HepG2 (cell line): ENCODE data around the gene TNN. TPM values are rescaled to one million over a fixed set of nuclear protein-coding genes. Genes with fewer than 3 reads are reported as not detected.

ENCODE experiments used
- ATAC-seq: fragments of 200-7000 bp; cut with Tn5 transposase; 3 replicates; pipeline ENCODE4 v1.9.1; 2020; ENCODE audit warnings: mild to moderate bottlenecking, moderate library complexity
- BruUV-seq: library from RNA; stranded (reverse); fragments of 400-500 nt; replicated peaks from 2 replicates; lab custom pipeline; 2021; lab: Mats Ljungman, UMichigan
- CTCF ChIA-PET: fragments of 300-600 bp; formaldehyde crosslinking; extraction: SDS; loops from one replicate; lab custom pipeline; 2021; ENCODE audit warnings: low total read pairs, inconsistent platforms, low intra/inter-chr PET ratio; lab: Yijun Ruan, JAX
- POLR2A ChIA-PET: fragments of 350-600 bp; sonication (Branson Sonifier 250); formaldehyde crosslinking; loops from one replicate; lab custom pipeline; 2020; ENCODE audit warnings: antibody characterized with exemption, inconsistent platforms; lab: Yijun Ruan, JAX
- DNase-seq: peaks from one replicate; pipeline ENCODE4 v3.0.0-alpha.2; 2015; ENCODE audit warnings: low spot score
- FAIRE-seq: peaks from 3 replicates; lab custom pipeline; 2011; peaks lifted over from hg19 to GRCh38; lab: Jason Lieb, UNC
- H2AFZ ChIP-seq: one replicate; pipeline ENCODE4 v1.6.1; 2011; ENCODE audit warnings: low read length, inconsistent platforms
- H3K27ac ChIP-seq: fragments of 300-600 bp; 3 replicates; pipeline ENCODE4 v1.8.0; 2011; ENCODE audit warnings: mixed run types, mild to moderate bottlenecking, mixed read lengths, low read length, inconsistent platforms; ENCODE audit not compliant: insufficient read depth; ENCODE audit errors: extremely low read length
- H3K27me3 ChIP-seq, 2 experiments: fragments of 200-600 bp in 1 of 2; 2 replicates in 1 of 2; 3 replicates in 1 of 2; pipeline versions ENCODE4 v1.6.0 to v1.8.0; 2011; ENCODE audit warnings: low read length in 2 of 2, mild to moderate bottlenecking in 2 of 2, moderate library complexity in 2 of 2, inconsistent platforms in 1 of 2; ENCODE audit not compliant: insufficient read depth in 2 of 2, control insufficient read depth in 1 of 2
- H3K36me3 ChIP-seq, 2 experiments: fragments of 200-600 bp in 1 of 2; replicated peaks in 1 of 2; 2 replicates in 1 of 2; 3 replicates in 1 of 2; pipeline versions ENCODE4 v1.5.1 to v1.8.0; 2011; ENCODE audit warnings: low read length in 2 of 2, inconsistent platforms in 1 of 2; ENCODE audit not compliant: insufficient read depth in 2 of 2, control insufficient read depth in 1 of 2
- H3K4me1 ChIP-seq: 2 replicates; pipeline ENCODE4 v1.5.1; 2012; ENCODE audit warnings: low read length, inconsistent platforms; ENCODE audit not compliant: insufficient read depth
- H3K4me2 ChIP-seq: 2 replicates; pipeline ENCODE4 v1.6.0; 2011; ENCODE audit warnings: low read depth, low read length, inconsistent platforms
- H3K4me3 ChIP-seq, 3 experiments: fragments of 200-600 bp in 1 of 3; sonication (generic), shearing (Covaris generic) in 1 of 3; replicated peaks in 1 of 3; 2 replicates each; pipeline ENCODE4 v1.5.1; 2011 to 2016; ENCODE audit warnings: low read length in 3 of 3, inconsistent platforms in 2 of 3, low read depth in 2 of 3, mild to moderate bottlenecking in 2 of 3, control low read depth in 1 of 3, mixed read lengths in 1 of 3; ENCODE audit not compliant: insufficient read depth in 1 of 3
- H3K79me2 ChIP-seq: one replicate; pipeline ENCODE4 v1.6.1; 2011; ENCODE audit warnings: low read length, inconsistent platforms; ENCODE audit not compliant: insufficient read depth
- H3K9ac ChIP-seq: 2 replicates; pipeline ENCODE4 v1.6.0; 2011; ENCODE audit warnings: mild to moderate bottlenecking, low read depth, low read length, inconsistent platforms; ENCODE audit not compliant: insufficient read depth
- H3K9me3 ChIP-seq: 2 replicates; pipeline ENCODE4 v1.5.1; 2012; ENCODE audit warnings: mild to moderate bottlenecking, low read length
- H4K20me1 ChIP-seq: 2 replicates; pipeline ENCODE4 v1.6.0; 2011; ENCODE audit warnings: inconsistent platforms, mild to moderate bottlenecking, low read length, moderate library complexity; ENCODE audit not compliant: insufficient read depth
- ADNP ChIP-seq: sonication (generic); formaldehyde crosslinking; IDR thresholded peaks from 2 replicates; pipeline ENCODE4 v1.4.0; 2020; ENCODE audit warnings: missing genetic modification reagents
- IKZF5 ChIP-seq: IDR thresholded peaks from 2 replicates; pipeline ENCODE4 v1.6.1; 2018; ENCODE audit warnings: missing genetic modification reagents, mild to moderate bottlenecking, missing compliant biosample characterization
- PRDM15 ChIP-seq: sonication (generic); formaldehyde crosslinking; IDR thresholded peaks from 2 replicates; pipeline ENCODE4 v1.4.0; 2020; ENCODE audit warnings: missing genetic modification reagents
- RFX3 ChIP-seq: IDR thresholded peaks from 2 replicates; pipeline ENCODE4 v1.6.1; 2016; ENCODE audit warnings: missing biosample characterization, missing genetic modification reagents
- ZFP41 ChIP-seq: sonication (generic); formaldehyde crosslinking; IDR thresholded peaks from 2 replicates; pipeline ENCODE4 v1.4.0; 2020; ENCODE audit warnings: mild to moderate bottlenecking, missing genetic modification reagents, borderline replicate concordance
- ZNF251 ChIP-seq: sonication (generic); formaldehyde crosslinking; IDR thresholded peaks from 2 replicates; pipeline ENCODE4 v1.9.0; 2021; ENCODE audit warnings: mild to moderate bottlenecking, missing genetic modification reagents
- ZNF318 ChIP-seq: sonication (generic); formaldehyde crosslinking; IDR thresholded peaks from 2 replicates; pipeline ENCODE4 v1.4.0; 2020; ENCODE audit warnings: mild to moderate bottlenecking, missing genetic modification reagents
- ZNF510 ChIP-seq: sonication (generic); formaldehyde crosslinking; IDR thresholded peaks from 2 replicates; pipeline ENCODE4 v1.4.0; 2020; ENCODE audit warnings: low read depth, mild to moderate bottlenecking, missing genetic modification reagents
- ZNF546 ChIP-seq: sonication (generic); formaldehyde crosslinking; conservative IDR thresholded peaks from 2 replicates; pipeline ENCODE4 v1.8.1; 2023; ENCODE audit warnings: mild to moderate bottlenecking, missing genetic modification reagents
- WGBS: methylation state at CpG from one replicate; pipeline ENCODE4 v1.1.6; 2017; ENCODE audit warnings: low lambda C conversion rate; 5-methylcytosine and 5-hydroxymethylcytosine counted together
- in situ Hi-C: cut with HindIII; loops from 2 replicates; pipeline ENCODE4 v1.10.0; 2017; ENCODE audit warnings: low pct_unique_long_range_greater_than_20kb; ENCODE audit not compliant: extremely low pct_ligation_motif_present
- intact Hi-C: fragments of 100-400 bp; cut with micrococcal nuclease; formaldehyde crosslinking; loops from one replicate; pipeline ENCODE4 v1.10.0; 2022; ENCODE audit not compliant: unreplicated experiment
- polyA plus RNA-seq, 8 experiments: library from polyadenylated mRNA; depleted of rRNA in 3 of 8; stranded (reverse) in 7 of 8; unstranded in 1 of 8; fragments of >200 nt; fragmentation: Illumina TruSeq in 4 of 8; extraction: Trizol in 4 of 8; gene quantifications; 2 replicates each; pipeline versions ENCODE4 v1.2.1 to v1.2.3, GENCODE V29; 2011 to 2016; ENCODE audit warnings: low read depth in 4 of 8, missing spikeins in 1 of 8, mixed read lengths in 1 of 8; ENCODE audit not compliant: insufficient read depth in 1 of 8
- total RNA-seq, 5 experiments: library from RNA; depleted of rRNA; stranded (reverse); fragments of >200 nt; fragmentation: Illumina TruSeq; extraction: Trizol; gene quantifications; 2 replicates each; pipeline ENCODE4 v1.2.3, GENCODE V29; 2016; ENCODE audit warnings: low read depth in 1 of 5

Gene TNN
- total and polyA plus RNA-seq, 2 of the 13 experiments (the other 11 are each of a cell fraction or from before 2014, with no cell fraction given) = not detected

GRCh38 chr1:175070818-175071217 lies 3.2 kb downstream of the TNN start (continued):
- TF ChIP-seq PRDM15 (CRISPR knock-in tag) (no peak), ZNF510 (CRISPR knock-in tag) (no peak)

GRCh38 chr1:175071276-175071943 lies 3.8 kb downstream of the TNN start:
- no peak overlapping the region for H3K4me3 ChIP-seq
- POLR2A ChIA-PET = no interaction called here
- no peaks in the 10 kb centered on the region for H3K4me1 ChIP-seq
- no peaks in the 10 kb centered on the region for H3K36me3 ChIP-seq
- no peak overlapping the region for H2AFZ ChIP-seq
- intact Hi-C loops = no loop called here
- in situ Hi-C loops = no loop called here
- CTCF ChIA-PET = no interaction called here
- FAIRE-seq (no peak), ATAC-seq (no peak), DNase-seq (no peak)
- no peaks in the 10 kb centered on the region for H3K9me3 ChIP-seq
- H3K4me2 ChIP-seq = no peak overlapping the region
- H3K27ac ChIP-seq = no peak overlapping the region
- H4K20me1 ChIP-seq = no peaks in the 10 kb centered on the region
- peaks cover 0 to 12% of the 10 kb centered on the region in 2 experiments; a peak in 2 of 5 replicates for H3K27me3 ChIP-seq
- no TSS peak for BruUV-seq
- WGBS = 8% methylated on average over 3 of the region's 3 CpGs
- no peak overlapping the region for H3K9ac ChIP-seq
- H3K79me2 ChIP-seq = no peaks in the 10 kb centered on the region
- TF ChIP-seq IKZF5 (CRISPR knock-in tag) (no peak), ZNF318 (CRISPR knock-in tag) (no peak), ZFP41 (CRISPR knock-in tag) (no peak), RFX3 (CRISPR knock-in tag) (no peak), ADNP (CRISPR knock-in tag) (no peak), ZNF251 (CRISPR knock-in tag) (no peak), ZNF546 (no peak)
